Urinary bladder (tissue), 4 donors: ENCODE data around the gene WDR26. TPM values are rescaled to one million over a fixed set of nuclear protein-coding genes. Genes with fewer than 3 reads are reported as not detected.
"Not testable (repeated sequence)": the region's sequence is repeated elsewhere in the genome, so short reads cannot be mapped to it uniquely, and the experiment has no call there.

Experiments
- DNase-seq: peaks from one replicate; pipeline ENCODE4 v3.0.0-alpha.2; 2015; ENCODE audit errors: extremely low spot score
- H3K27ac ChIP-seq: one replicate; pipeline ENCODE4 v1.5.1; 2013; ENCODE audit warnings: low read depth, mild to moderate bottlenecking, moderate library complexity
- H3K36me3 ChIP-seq: one replicate; pipeline ENCODE4 v1.6.1; 2013; ENCODE audit warnings: mild to moderate bottlenecking, moderate library complexity; ENCODE audit not compliant: insufficient read depth
- H3K4me1 ChIP-seq: one replicate; pipeline ENCODE4 v1.6.1; 2013; ENCODE audit warnings: mild to moderate bottlenecking, moderate library complexity; ENCODE audit not compliant: insufficient read depth
- H3K4me3 ChIP-seq: one replicate; pipeline ENCODE4 v1.5.1; 2013; ENCODE audit warnings: low read depth, low read length
- WGBS: extraction: QIAGEN DNeasy Blood & Tissue Kit; methylation state at CpG from one replicate; pipeline ENCODE4 v1.1.7; 2013; 5-methylcytosine and 5-hydroxymethylcytosine counted together
- polyA plus RNA-seq: library from polyadenylated mRNA; stranded (reverse); fragments of 200-250 nt; gene quantifications from one replicate; pipeline ENCODE4 v1.2.3, GENCODE V29; 2013
- total RNA-seq: library from RNA; depleted of rRNA; stranded (reverse); fragments of >200 nt; gene quantifications from one replicate; pipeline ENCODE4 v1.2.3, GENCODE V29; 2014
- donor health status: healthy with polysubstance abuse.
- donor health status: healthy.

Gene WDR26
- total RNA-seq (121 TPM), polyA plus RNA-seq (35.5 TPM)

DNA sequence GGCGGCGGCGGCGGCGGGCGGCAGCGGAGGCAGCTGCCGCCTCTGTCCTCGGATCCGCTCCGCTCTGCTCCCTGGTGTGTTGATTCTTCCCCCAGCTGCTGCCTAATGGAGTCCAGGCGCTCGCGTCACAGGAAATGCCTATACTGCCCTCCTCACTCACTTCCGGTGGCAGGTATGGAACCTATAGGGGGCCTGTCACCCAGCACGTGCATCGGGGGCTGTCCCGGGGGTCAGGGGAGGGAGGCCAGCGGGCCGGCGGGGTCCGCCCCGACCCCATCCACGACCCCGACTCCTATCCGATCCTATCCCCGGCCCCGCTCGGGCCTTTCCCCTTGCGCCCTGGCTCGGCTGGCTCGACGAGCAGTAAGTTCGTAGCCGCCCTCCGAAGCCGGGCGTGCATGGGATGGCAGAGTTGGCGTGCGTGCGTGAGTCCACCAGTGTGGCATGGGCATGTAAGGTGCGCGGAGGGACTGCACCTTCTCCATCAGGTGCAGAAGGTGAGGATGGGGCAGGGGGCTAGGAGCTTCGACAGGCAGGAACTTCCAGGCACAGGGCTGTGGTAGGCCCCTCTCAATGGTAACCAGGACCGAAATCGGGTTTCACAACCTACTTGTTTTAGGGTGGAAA, at the start of gene WDR26:
Gene WDR26, minus strand, starts transcription at position 107 of the 627 bp plus-strand sequence.
- peak within 1 kb of the TSS; percentile 97 for H3K27ac ChIP-seq
- H3K4me1 ChIP-seq: no peaks in the 10 kb centered on the region
- DNase-seq: peak; percentile 73
- under 1% methylated on average over 46 of the region's 46 CpGs for WGBS
- H3K4me3 ChIP-seq: peak within 1 kb of the TSS; percentile 97
- no peaks in the 10 kb centered on the region for H3K36me3 ChIP-seq

DNA sequence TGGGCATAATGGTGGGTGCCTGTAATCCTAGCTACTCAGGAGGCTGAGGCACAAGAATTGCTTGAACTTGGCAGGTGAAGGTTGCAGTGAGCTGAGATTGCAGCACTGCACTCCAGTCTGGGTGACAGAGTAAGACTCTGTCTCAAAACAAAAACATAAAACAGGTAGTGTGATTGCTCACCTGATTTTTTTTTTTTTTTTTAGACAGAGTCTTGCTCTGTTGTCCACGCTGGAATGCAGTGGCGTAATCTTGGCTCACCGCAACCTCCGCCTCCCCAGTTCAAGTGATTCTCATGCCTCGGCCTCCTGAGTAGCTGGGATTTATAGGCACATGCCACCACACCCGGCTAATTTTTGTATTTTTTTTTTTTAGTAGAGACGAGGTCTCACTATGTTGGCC, 48.6 kb upstream of the WDR26 start:
- not testable (repeated sequence) for H3K36me3 ChIP-seq, H3K4me3 ChIP-seq, DNase-seq, H3K4me1 ChIP-seq, H3K27ac ChIP-seq
- WGBS: 94% methylated on average over 7 of the region's 7 CpGs

DNA sequence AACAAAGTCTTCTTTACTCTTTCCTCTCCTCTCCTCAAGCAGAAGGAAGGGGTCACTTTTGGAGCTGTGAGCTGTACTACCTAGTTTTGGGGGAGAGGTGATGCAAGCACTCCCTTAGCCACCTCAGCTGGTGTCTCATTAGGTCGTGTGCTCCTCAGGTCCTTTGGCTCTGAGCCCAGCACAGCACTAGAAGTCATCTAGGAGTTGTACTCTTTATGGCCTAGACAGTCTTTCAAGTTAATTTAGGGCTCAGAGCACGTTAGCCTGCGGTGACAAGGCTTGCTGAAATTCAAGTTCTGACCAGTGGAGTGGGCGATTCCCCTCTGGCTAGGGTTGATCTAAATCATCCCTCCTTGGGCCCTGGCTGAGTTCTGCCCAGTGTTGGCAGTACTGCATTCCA, 48.0 kb upstream of the WDR26 start:
- 69% methylated on average over 4 of the region's 4 CpGs for WGBS
- DNase-seq: no peak
- Histone ChIP-seq H3K4me1 (no peaks in the 10 kb centered on the region), H3K4me3 (no peak overlapping the region), H3K36me3 (no peaks in the 10 kb centered on the region), H3K27ac (no peak overlapping the region)

DNA sequence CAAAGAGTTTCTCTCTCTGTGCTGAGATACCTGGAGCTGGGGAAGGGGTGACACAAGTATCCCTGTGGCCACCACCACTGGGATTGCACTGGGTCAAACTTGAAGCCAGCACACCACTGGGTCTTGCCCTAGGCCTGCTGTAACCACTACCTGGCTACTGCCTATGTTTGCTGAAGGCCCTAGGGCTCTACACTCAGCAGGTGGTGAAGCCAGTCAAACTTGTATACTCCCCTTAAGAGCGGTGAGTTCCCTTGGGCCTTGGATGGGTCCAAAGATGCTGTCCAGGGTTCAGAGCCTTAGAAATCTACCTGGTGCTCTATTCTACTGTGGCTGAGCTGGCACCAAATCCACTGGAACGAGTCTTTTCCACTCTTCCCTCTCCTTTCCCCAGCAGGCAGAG, 47.0 kb upstream of the WDR26 start:
- no peak overlapping the region for H3K4me3 ChIP-seq
- no peaks in the 10 kb centered on the region for H3K36me3 ChIP-seq
- WGBS: 86% methylated on average over 2 of the region's 2 CpGs
- H3K27ac ChIP-seq: no peak overlapping the region
- DNase-seq: no peak
- no peaks in the 10 kb centered on the region for H3K4me1 ChIP-seq

DNA sequence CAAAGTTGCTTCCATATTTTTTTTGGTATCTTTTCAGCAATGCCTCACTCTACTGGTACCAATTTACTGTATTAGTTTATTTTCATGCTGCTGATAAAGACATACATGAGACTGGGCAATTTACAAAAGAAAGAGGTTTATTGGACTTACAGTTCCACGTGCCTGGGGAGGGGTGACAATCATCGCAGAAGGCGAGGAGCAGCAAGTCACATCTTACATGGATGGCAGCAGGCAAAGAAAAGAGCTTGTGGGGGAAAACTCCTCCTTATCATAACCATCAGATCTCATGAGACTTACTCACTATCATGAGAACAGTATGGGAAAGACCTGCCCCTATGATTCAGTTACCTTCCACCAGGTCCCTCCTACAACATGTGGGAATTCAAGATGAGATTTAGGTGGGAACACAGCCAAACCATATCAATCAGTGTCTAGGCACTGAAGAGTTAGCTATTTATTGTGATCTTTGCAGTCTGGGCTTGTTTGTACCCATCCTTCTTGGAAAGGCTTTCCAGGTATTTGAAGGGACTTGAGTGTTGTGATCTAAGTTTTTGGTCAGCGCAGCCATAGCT, 46.4 kb upstream of the WDR26 start:
- H3K36me3 ChIP-seq, H3K4me3 ChIP-seq, H3K4me1 ChIP-seq, H3K27ac ChIP-seq, DNase-seq: not testable (repeated sequence)
- 95% methylated on average over 4 of the region's 4 CpGs for WGBS

DNA sequence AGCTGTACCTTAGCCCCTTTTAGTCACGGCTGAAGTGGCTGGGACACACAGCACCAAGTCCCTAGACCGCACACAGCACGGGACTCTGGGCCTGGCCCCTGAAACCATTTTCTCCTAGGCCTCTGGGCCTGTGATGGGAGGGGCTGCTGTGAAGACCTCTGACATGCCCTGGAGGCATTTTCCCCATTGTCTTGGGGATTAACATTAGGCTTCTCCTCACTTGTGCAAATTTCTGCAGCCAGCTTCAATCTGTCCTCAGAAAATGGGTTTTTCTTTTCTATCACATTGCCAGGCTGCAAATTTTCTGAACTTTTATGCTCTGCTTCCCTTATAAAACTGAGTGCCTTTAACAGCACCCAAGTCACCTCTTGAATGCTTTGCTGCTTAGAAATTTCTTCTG, 45.6 kb upstream of the WDR26 start:
- WGBS: 95% methylated on average over 3 of the region's 3 CpGs

GRCh38 chr1:224472806-224473205, 38.2 kb upstream of the WDR26 start:
- Histone ChIP-seq H3K27ac (no peak overlapping the region), H3K4me1 (no peaks in the 10 kb centered on the region), H3K4me3 (no peak overlapping the region), H3K36me3 (no peaks in the 10 kb centered on the region)
- DNase-seq: no peak
- 85% methylated on average over 1 of the region's 1 CpG for WGBS

More for the DNA sequence above, 45.6 kb upstream of the WDR26 start:
- not testable (repeated sequence) for H3K27ac ChIP-seq, H3K4me3 ChIP-seq, DNase-seq, H3K4me1 ChIP-seq, H3K36me3 ChIP-seq

- Histone ChIP-seq H3K4me3 (no peak overlapping the region), H3K4me1 (no peaks in the 10 kb centered on the region), H3K27ac (no peak overlapping the region), H3K36me3 (no peaks in the 10 kb centered on the region)
- no peak for DNase-seq
- WGBS: 80% methylated on average over 2 of the region's 2 CpGs
These were observed 31.6 kb upstream of the WDR26 start for GRCh38 chr1:224466154-224466553.

DNA sequence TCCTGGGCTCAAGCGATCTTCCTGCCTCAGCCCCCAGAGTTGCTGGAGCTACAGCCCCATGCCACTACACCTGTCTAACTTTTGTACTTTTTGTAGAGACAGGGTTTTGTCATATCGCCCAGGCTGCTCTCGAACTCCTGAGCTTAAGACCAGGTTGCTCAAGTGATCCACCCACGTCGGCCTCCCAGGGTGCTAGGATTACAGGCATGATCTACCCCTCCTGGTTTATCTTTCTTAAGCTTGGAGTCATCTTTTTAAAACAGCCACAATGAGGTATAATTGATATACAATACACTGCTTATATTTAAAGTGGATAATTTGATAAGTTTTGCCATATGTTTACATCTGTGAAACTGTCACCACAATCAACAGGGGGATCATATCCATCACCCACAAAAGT, 25.4 kb upstream of the WDR26 start:
- 80% methylated on average over 5 of the region's 5 CpGs for WGBS
- Histone ChIP-seq H3K27ac (no peak overlapping the region), H3K36me3 (no peaks in the 10 kb centered on the region), H3K4me3 (no peak overlapping the region), H3K4me1 (no peaks in the 10 kb centered on the region)
- no peak for DNase-seq

GRCh38 chr1:224458996-224459395, 24.4 kb upstream of the WDR26 start:
- no peak overlapping the region for H3K27ac ChIP-seq
- H3K4me1 ChIP-seq: no peaks in the 10 kb centered on the region
- 32% methylated on average over 2 of the region's 2 CpGs for WGBS
- no peaks in the 10 kb centered on the region for H3K36me3 ChIP-seq
- no peak for DNase-seq
- no peak overlapping the region for H3K4me3 ChIP-seq

DNA sequence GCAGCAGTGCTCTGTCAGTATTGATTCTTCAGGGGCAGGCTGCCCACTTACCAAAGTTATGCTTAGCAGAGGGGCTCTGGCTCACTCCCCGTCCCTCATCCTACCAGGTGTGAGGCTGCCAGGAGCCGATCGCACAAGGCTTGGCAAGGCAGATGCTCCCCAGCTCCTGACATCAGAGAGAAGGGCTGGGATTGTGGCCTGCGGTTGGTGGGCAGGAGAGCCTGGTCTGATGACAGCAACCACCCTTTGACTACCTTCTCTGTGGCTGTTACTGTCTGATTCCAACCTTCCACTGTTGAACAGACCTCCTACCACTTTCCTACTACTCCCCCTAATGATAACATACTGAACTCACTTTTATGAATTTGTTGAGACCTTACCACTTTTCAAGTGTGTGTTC, 23.7 kb upstream of the WDR26 start:
- 91% methylated on average over 4 of the region's 4 CpGs for WGBS
- Histone ChIP-seq H3K4me1 (no peaks in the 10 kb centered on the region), H3K4me3 (no peak overlapping the region), H3K27ac (no peak overlapping the region), H3K36me3 (no peaks in the 10 kb centered on the region)
- DNase-seq: no peak

GRCh38 chr1:224457782-224458144, 23.2 kb upstream of the WDR26 start:
- WGBS: 94% methylated on average over 1 of the region's 1 CpG
- Histone ChIP-seq H3K4me3 (no peak overlapping the region), H3K4me1 (no peaks in the 10 kb centered on the region), H3K36me3 (no peaks in the 10 kb centered on the region), H3K27ac (no peak overlapping the region)
- no peak for DNase-seq

GRCh38 chr1:224456637-224456953, 22.0 kb upstream of the WDR26 start:
- no peak for DNase-seq
- no peak overlapping the region for H3K4me3 ChIP-seq
- H3K36me3 ChIP-seq: no peaks in the 10 kb centered on the region
- WGBS: 86% methylated on average over 7 of the region's 7 CpGs
- no peak overlapping the region for H3K27ac ChIP-seq
- no peaks in the 10 kb centered on the region for H3K4me1 ChIP-seq

GRCh38 chr1:224454402-224455055, 19.9 kb upstream of the WDR26 start:
- DNase-seq: no peak
- Histone ChIP-seq H3K27ac (no peak overlapping the region), H3K4me1 (no peaks in the 10 kb centered on the region), H3K4me3 (no peak overlapping the region), H3K36me3 (no peaks in the 10 kb centered on the region)
- WGBS: 67% methylated on average over 8 of the region's 8 CpGs
